Chondrocyte (in vitro differentiated cells): ENCODE data around the gene NMB. TPM values are rescaled to one million over a fixed set of nuclear protein-coding genes. Genes with fewer than 3 reads are reported as not detected.

Source experiments
- DNase-seq: peaks from one replicate; pipeline ENCODE4 v3.0.0; 2021; ENCODE audit warnings: mixed read lengths, low spot score
- H3K27ac Mint-ChIP-seq: one replicate; pipeline ENCODE4 v1.8.0; 2021; ENCODE audit warnings: mild to moderate bottlenecking, moderate library complexity, mixed read lengths; ENCODE audit not compliant: unreplicated experiment
- H3K27me3 Mint-ChIP-seq: 2 replicates; pipeline ENCODE4 v1.8.0; 2021; ENCODE audit warnings: low read depth, mixed read lengths
- H3K36me3 Mint-ChIP-seq: 2 replicates; pipeline ENCODE4 v1.8.0; 2021; ENCODE audit warnings: low read depth, mixed read lengths
- H3K4me1 Mint-ChIP-seq: 2 replicates; pipeline ENCODE4 v1.8.0; 2021; ENCODE audit warnings: low read depth, mild to moderate bottlenecking, mixed read lengths
- H3K4me3 Mint-ChIP-seq: one replicate; pipeline ENCODE4 v1.8.0; 2021; ENCODE audit warnings: mild to moderate bottlenecking, moderate library complexity, mixed read lengths; ENCODE audit not compliant: unreplicated experiment
- H3K9me3 Mint-ChIP-seq: 2 replicates; pipeline ENCODE4 v1.8.0; 2021; ENCODE audit warnings: low read depth, mixed read lengths
- long read RNA-seq: library from polyadenylated mRNA; stranded (forward); transcript quantifications from one replicate; pipeline ENCODE4 v2.0.0, GENCODE V29; 2021
- total RNA-seq: library from RNA; stranded (reverse); gene quantifications from 3 replicates; pipeline ENCODE4 v1.2.1, GENCODE V29; 2021
- TF ChIP-seq, protein P1 (sequence below): fragments of 200-600 bp; sonication (generic); IDR thresholded peaks from 2 replicates; pipeline ENCODE4 v1.5.0; 2021; ENCODE audit warnings: antibody characterized with exemption, mild to moderate bottlenecking, moderate library complexity

Gene NMB, protein sequence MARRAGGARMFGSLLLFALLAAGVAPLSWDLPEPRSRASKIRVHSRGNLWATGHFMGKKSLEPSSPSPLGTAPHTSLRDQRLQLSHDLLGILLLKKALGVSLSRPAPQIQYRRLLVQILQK
- 5.7 to 8.5 TPM (median 7.8 TPM) in 3 replicates for total RNA-seq
- long read RNA-seq, partial matches to known transcripts: 0 of 3 reads
- long read RNA-seq, other reads (novel, unspliced or antisense): 0 of 3 reads

DNA sequence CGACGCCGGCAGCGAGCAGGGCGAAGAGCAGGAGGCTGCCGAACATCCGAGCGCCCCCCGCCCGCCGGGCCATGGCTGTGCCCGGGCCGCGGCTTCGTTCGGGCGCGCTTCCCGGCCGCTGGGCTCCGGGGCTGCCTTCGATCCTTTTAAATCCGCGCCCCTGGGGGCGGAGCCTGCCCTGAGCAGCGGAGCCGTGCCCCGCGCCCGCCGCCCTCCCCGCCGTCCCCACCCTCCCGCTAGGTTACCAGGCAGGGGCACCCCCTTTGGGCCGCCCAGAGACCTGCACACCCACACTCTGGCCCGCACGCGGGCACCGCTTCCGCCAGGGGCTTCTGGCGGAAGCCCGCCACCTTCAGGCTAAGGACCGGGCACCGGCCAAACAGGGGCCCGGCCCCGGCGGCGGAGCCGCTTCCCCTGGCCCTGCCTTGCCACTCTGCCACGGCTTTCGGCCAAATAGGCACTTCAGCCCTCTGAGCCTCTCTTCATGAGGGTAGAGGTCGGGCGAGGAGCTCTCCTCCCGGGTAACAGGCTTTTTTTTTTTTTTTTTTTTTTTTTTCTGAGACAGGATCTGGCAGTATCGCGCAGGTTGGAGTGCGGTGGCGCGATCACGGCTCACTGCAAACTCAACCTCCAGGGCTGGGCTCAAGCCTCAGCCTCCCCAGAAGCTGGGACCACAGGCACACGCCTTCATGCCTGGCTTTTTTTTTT lies at the start of gene NMB:
TSS of gene NMB (minus strand) at position 120 of the 708 bp plus-strand sequence. CDS start at position 73, 47 bp downstream.
- Mint-ChIP-seq H3K4me1 (peaks cover 30% of the 10 kb centered on the region), H3K36me3 (peaks cover 1% of the 10 kb centered on the region), H3K27me3 (no peaks in the 10 kb centered on the region), H3K9me3 (no peaks in the 10 kb centered on the region), H3K4me3 (peak within 1 kb of the TSS; percentile 70), H3K27ac (peak within 1 kb of the TSS; percentile 85)
- DNase-seq: no peak
- TF ChIP-seq, protein P1, sequence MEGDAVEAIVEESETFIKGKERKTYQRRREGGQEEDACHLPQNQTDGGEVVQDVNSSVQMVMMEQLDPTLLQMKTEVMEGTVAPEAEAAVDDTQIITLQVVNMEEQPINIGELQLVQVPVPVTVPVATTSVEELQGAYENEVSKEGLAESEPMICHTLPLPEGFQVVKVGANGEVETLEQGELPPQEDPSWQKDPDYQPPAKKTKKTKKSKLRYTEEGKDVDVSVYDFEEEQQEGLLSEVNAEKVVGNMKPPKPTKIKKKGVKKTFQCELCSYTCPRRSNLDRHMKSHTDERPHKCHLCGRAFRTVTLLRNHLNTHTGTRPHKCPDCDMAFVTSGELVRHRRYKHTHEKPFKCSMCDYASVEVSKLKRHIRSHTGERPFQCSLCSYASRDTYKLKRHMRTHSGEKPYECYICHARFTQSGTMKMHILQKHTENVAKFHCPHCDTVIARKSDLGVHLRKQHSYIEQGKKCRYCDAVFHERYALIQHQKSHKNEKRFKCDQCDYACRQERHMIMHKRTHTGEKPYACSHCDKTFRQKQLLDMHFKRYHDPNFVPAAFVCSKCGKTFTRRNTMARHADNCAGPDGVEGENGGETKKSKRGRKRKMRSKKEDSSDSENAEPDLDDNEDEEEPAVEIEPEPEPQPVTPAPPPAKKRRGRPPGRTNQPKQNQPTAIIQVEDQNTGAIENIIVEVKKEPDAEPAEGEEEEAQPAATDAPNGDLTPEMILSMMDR: peak; percentile 86

DNA sequence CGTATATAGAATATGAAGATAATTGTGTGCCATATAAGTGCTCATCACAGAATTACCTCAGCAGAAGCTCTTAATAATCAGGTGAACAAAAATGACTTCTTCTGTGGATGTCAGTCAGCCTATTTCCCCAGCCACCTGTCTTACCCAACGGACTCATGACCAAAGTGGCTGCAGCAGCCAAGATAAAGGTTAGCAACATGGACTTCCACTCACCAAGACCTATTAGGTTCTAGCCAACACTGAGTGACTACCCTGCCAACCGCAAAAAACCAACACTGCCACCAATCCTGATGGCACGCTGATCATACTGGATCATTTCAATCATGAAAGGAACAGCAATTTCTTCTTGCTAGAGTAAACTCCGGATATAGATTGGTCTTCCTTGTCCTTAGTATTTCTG lies 45.8 kb upstream of the NMB start:
- no peak for DNase-seq
- no peak overlapping the region for H3K27ac Mint-ChIP-seq
- H3K27me3 Mint-ChIP-seq: no peaks in the 10 kb centered on the region
- no peaks in the 10 kb centered on the region for H3K9me3 Mint-ChIP-seq
- H3K36me3 Mint-ChIP-seq: no peaks in the 10 kb centered on the region
- no peak overlapping the region for H3K4me3 Mint-ChIP-seq
- H3K4me1 Mint-ChIP-seq: peaks cover 31% of the 10 kb centered on the region
- TF ChIP-seq, protein P1: no peak

DNA sequence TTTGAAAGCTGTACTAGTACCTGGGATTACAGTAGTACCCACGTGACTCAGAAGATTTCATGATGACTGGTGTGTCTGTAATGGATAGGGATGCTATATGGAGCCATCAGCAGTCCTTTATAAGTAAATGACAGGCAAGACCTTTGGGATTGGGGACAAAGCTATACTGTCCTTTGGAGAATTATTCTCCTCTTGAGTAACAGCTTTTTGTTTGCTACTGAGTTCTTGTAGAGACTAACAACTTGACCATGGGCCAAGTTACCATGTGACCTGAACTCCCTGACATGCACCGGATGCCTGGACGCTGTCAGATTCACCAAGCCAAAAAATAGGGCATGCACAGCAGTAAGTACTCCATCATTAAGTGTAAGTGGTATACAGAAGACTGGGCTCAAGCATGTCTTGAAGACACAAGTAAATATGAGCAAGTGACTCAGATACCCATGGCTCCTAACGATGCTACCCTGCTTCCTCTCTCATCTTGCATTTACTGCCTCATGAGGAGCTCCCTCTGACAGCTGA lies 45.0 kb upstream of the NMB start:
- DNase-seq: no peak
- no peaks in the 10 kb centered on the region for H3K36me3 Mint-ChIP-seq
- H3K27ac Mint-ChIP-seq: peak overlapping the region; percentile 65
- no peaks in the 10 kb centered on the region for H3K9me3 Mint-ChIP-seq
- TF ChIP-seq, protein P1: no peak
- H3K27me3 Mint-ChIP-seq: no peaks in the 10 kb centered on the region
- no peak overlapping the region for H3K4me3 Mint-ChIP-seq
- H3K4me1 Mint-ChIP-seq: peaks cover 37% of the 10 kb centered on the region

DNA sequence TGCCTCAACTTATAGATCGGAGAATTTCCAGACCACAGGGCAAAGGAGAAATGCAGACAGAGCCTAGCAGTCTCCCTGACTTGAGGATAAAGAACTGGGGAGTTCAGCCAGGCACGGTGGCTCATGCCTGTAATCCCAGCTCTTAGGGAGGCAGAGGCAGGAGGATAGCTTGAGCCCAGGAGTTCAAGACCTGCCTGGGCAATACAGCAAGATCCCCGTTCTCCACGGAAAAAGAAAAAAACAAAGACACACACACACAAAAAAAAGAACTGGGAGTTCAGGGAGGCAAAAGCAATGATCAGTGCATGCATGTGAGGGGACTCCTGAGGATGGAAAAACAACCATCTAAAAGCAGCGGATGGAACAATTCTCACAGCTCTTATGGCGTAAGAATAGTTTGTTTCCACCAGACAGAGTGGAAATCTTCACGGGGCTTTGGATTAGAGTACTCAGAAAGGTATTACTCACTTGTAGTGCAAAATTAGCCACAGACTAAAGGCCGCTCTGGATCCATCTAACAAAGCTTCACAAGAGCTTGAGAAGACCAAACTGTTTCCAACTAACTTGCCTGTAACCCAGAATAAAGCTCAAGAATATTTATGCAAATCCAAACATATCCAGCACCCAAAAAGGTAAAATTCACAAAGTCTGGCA lies 41.7 kb upstream of the NMB start:
- peak overlapping the region; percentile 59 for H3K27ac Mint-ChIP-seq
- no peak overlapping the region for H3K4me3 Mint-ChIP-seq
- TF ChIP-seq, protein P1: no peak
- DNase-seq: no peak
- no peaks in the 10 kb centered on the region for H3K36me3 Mint-ChIP-seq
- no peaks in the 10 kb centered on the region for H3K27me3 Mint-ChIP-seq
- peaks cover 44% of the 10 kb centered on the region for H3K4me1 Mint-ChIP-seq
- H3K9me3 Mint-ChIP-seq: no peaks in the 10 kb centered on the region
